ENCODE data around the gene NME7. TPM values are rescaled to one million over a fixed set of nuclear protein-coding genes. Genes with fewer than 3 reads are reported as not detected.

Gene NME7
- total and polyA plus RNA-seq, 12 donors = 5.5 to 18.9 (median 10.5) TPM

- H3K36me3 ChIP-seq = peaks cover 0 to 67% (median 3%) of the 10 kb centered on the region in 9 donors
- H3K9me3 ChIP-seq = no peaks in the 10 kb centered on the region
- no peak overlapping the region for H3K4me3 ChIP-seq
- TF ChIP-seq CTCF (IDR thresholded peaks at IDR 0.05) = no peak
- peaks cover 4 to 93% (median 47%) of the 10 kb centered on the region in 9 donors for H3K4me1 ChIP-seq
- H3K27ac ChIP-seq = peak overlapping the region in 7 of 10 donors; percentile 15 to 98 (median 66)
- WGBS, 2 donors = 34 to 68% methylated on average over 1 of the region's 1 CpG
- no peaks in the 10 kb centered on the region for H3K27me3 ChIP-seq
- DNase-seq = no peak
- ATAC-seq = no peak
- intact Hi-C loops (cut with DNase I) = no loop called here
These were observed 250.0 kb downstream of the NME7 start for GRCh38 chr1:169117599-169117998.

GRCh38 chr1:169117014-169117413 is 250.6 kb downstream of the NME7 start:
- H3K27ac ChIP-seq = peak overlapping the region in 7 of 10 donors; percentile 45 to 98 (median 90)
- no peaks in the 10 kb centered on the region for H3K9me3 ChIP-seq
- ATAC-seq (no peak), DNase-seq (no peak)
- H3K4me1 ChIP-seq = peaks cover 4 to 93% (median 53%) of the 10 kb centered on the region in 9 donors
- no peak for TF ChIP-seq CTCF (IDR thresholded peaks at IDR 0.05)
- no peaks in the 10 kb centered on the region for H3K27me3 ChIP-seq
- peaks cover 0 to 70% (median 8%) of the 10 kb centered on the region in 9 donors for H3K36me3 ChIP-seq
- 33 to 72% methylated on average over 2 of the region's 2 CpGs for WGBS, 2 donors
- H3K4me3 ChIP-seq = no peak overlapping the region
- intact Hi-C loops (cut with DNase I) = no loop called here

GRCh38 chr1:169115891-169116585 is 251.6 kb downstream of the NME7 start:
- no peaks in the 10 kb centered on the region for H3K9me3 ChIP-seq
- 37 to 46% methylated on average over 14 of the region's 14 CpGs for WGBS, 2 donors
- no peak for TF ChIP-seq CTCF (IDR thresholded peaks at IDR 0.05)
- DNase-seq (peak; percentile 47 to 66), ATAC-seq (peak; percentile 47 to 82 (median 72))
- no peaks in the 10 kb centered on the region for H3K27me3 ChIP-seq
- H3K4me1 ChIP-seq = peaks cover 4 to 94% (median 63%) of the 10 kb centered on the region in 9 donors
- peak overlapping the region in 9 of 10 donors; percentile 3 to 98 (median 90) for H3K27ac ChIP-seq
- peak overlapping the region in 3 of 10 donors; percentile 6 to 22 (median 21) for H3K4me3 ChIP-seq
- intact Hi-C loops (cut with DNase I) = no loop called here
- peaks cover 0 to 69% (median 9%) of the 10 kb centered on the region in 9 donors for H3K36me3 ChIP-seq

DNA sequence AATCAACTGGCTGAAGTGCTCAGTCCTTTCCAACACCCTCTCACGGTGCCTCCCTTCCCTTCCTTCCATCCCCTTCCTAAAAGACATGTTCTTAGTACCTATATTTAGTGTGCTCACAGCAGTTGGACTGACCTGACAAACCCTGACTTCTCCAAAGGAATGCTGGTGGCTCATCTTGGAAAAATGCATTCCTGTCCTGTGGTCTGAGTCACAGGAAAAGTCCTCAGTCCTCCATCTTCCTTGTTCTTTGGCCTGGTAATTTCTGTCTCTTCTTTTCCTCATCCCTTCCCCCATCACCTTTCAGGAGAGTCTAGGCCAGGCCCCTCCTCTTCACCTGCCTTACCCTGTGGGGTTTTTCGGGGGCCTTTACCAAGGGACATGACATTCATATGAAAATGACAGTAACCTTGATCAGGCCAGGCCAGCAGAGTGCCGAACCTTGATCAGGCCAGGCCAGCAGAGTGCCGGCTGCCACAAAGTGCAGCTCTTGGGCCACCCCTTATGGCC is 253.9 kb downstream of the NME7 start:
- Histone ChIP-seq H3K27me3 (no peaks in the 10 kb centered on the region), H3K4me1 (peaks cover 4 to 89% (median 68%) of the 10 kb centered on the region in 9 donors), H3K4me3 (peak overlapping the region in 1 of 10 donors; percentile 8), H3K9me3 (no peaks in the 10 kb centered on the region), H3K36me3 (peaks cover 0 to 65% (median 9%) of the 10 kb centered on the region in 9 donors), H3K27ac (peak overlapping the region; percentile 0 to 98 (median 91))
- ATAC-seq (peak in 4 of 8 donors; percentile 4 to 47 (median 34)), DNase-seq (no peak)
- WGBS, 2 donors = 45 to 46% methylated on average over 4 of the region's 4 CpGs
- intact Hi-C loops (cut with DNase I) = no loop called here
- no peak for TF ChIP-seq CTCF (IDR thresholded peaks at IDR 0.05)
